ENCODE measurements around the gene DDX47. TPM values are rescaled to one million over a fixed set of nuclear protein-coding genes. Genes with fewer than 3 reads are reported as not detected.
"Not testable (repeated sequence)": the region's sequence is repeated elsewhere in the genome, so short reads cannot be mapped to it uniquely, and the experiment has no call there.

DDX47 gene
- total RNA-seq, 1 donor from 2014 or later = 26.5 TPM

- ATAC-seq (no peak), DNase-seq (ENCODE audit: missing footprints) (no peak)
- intact Hi-C loops (cut with DNase I) = no loop called here
These were observed 20.7 kb upstream of the DDX47 start for GRCh38 chr12:12792421-12792820.

- DNase-seq (ENCODE audit: missing footprints) (no peak), ATAC-seq (no peak)
- intact Hi-C loops (cut with DNase I) = no loop called here
These were observed 18.5 kb upstream of the DDX47 start for GRCh38 chr12:12794686-12795085.

- intact Hi-C loops (cut with DNase I) = no loop called here
These were observed 17.0 kb upstream of the DDX47 start for GRCh38 chr12:12796171-12796570.

GRCh38 chr12:12796928-12797793 is 16.0 kb upstream of the DDX47 start:
- no peak for ATAC-seq
- intact Hi-C loops (cut with DNase I) = no loop called here
- DNase-seq (ENCODE audit: missing footprints) = no peak

More at GRCh38 chr12:12796171-12796570, 17.0 kb upstream of the DDX47 start:
- ATAC-seq (no peak), DNase-seq (ENCODE audit: missing footprints) (no peak)

GRCh38 chr12:12797794-12798152 is 15.4 kb upstream of the DDX47 start:
- ATAC-seq (no peak), DNase-seq (ENCODE audit: missing footprints) (no peak)
- intact Hi-C loops (cut with DNase I) = no loop called here

- DNase-seq (ENCODE audit: missing footprints) = no peak
- intact Hi-C loops (cut with DNase I) = no loop called here
- no peak for ATAC-seq
These were observed 14.7 kb upstream of the DDX47 start for GRCh38 chr12:12798480-12798879.

- ATAC-seq = no peak
- no peak for DNase-seq (ENCODE audit: missing footprints)
- intact Hi-C loops (cut with DNase I) = no loop called here
These were observed 13.8 kb upstream of the DDX47 start for GRCh38 chr12:12799163-12799920.

- no peak for DNase-seq (ENCODE audit: missing footprints)
- no peak for ATAC-seq
- intact Hi-C loops (cut with DNase I) = no loop called here
These were observed 12.6 kb upstream of the DDX47 start for GRCh38 chr12:12800406-12801180.

GRCh38 chr12:12801656-12802055 is 11.5 kb upstream of the DDX47 start:
- DNase-seq (ENCODE audit: missing footprints); intact Hi-C loops (cut with DNase I); ATAC-seq: not testable (repeated sequence)

GRCh38 chr12:12803186-12803585 is 10.0 kb upstream of the DDX47 start:
- intact Hi-C loops (cut with DNase I) = no loop called here
- DNase-seq (ENCODE audit: missing footprints) = no peak
- peak; percentile 72 for ATAC-seq

- no peak for DNase-seq (ENCODE audit: missing footprints)
- intact Hi-C loops (cut with DNase I) = no loop called here
- ATAC-seq = no peak
These were observed 9.1 kb upstream of the DDX47 start for GRCh38 chr12:12804011-12804410.

- no peak for ATAC-seq
- intact Hi-C loops (cut with DNase I) = no loop called here
- no peak for DNase-seq (ENCODE audit: missing footprints)
These were observed 8.7 kb upstream of the DDX47 start for GRCh38 chr12:12804432-12804886.

- ATAC-seq = no peak
- no peak for DNase-seq (ENCODE audit: missing footprints)
- intact Hi-C loops (cut with DNase I) = no loop called here
These were observed 6.2 kb upstream of the DDX47 start for GRCh38 chr12:12806784-12807516.

- intact Hi-C loops (cut with DNase I); ATAC-seq; DNase-seq (ENCODE audit: missing footprints): not testable (repeated sequence)
These were observed 5.6 kb upstream of the DDX47 start for GRCh38 chr12:12807517-12807903.

GRCh38 chr12:12807970-12808702 is 5.0 kb upstream of the DDX47 start:
- ATAC-seq = peak; percentile 45
- intact Hi-C loops (cut with DNase I) = loop anchor here (1.0 kb wide), 1 partner anchor 20 kb away; no protein-coding TSS in a partner anchor

GRCh38 chr12:12810553-12811021 is 2.6 kb upstream of the DDX47 start:
- no peak for DNase-seq (ENCODE audit: missing footprints)
- no peak for ATAC-seq
- intact Hi-C loops (cut with DNase I) = loop anchor here (10.0 kb wide), 1 partner anchor 394 kb away; no protein-coding TSS in a partner anchor

More at GRCh38 chr12:12807970-12808702, 5.0 kb upstream of the DDX47 start:
- peak; percentile 75 for DNase-seq (ENCODE audit: missing footprints)

- intact Hi-C loops (cut with DNase I) = loop anchor here (10.0 kb wide), 1 partner anchor 393 kb away; no protein-coding TSS in a partner anchor
- no peak for ATAC-seq
These were observed 1.8 kb upstream of the DDX47 start for GRCh38 chr12:12811343-12811742.

More at GRCh38 chr12:12811343-12811742, 1.8 kb upstream of the DDX47 start:
- DNase-seq (ENCODE audit: missing footprints) = no peak
